MM.1S (cell line): ENCODE results near the gene SUSD3.
"Not testable (repeated sequence)": the region's sequence is repeated elsewhere in the genome, so short reads cannot be mapped to it uniquely, and the experiment has no call there.

Experiments
- DNase-seq: peaks from one replicate; pipeline ENCODE4 v3.0.0-alpha.2; 2015
- H2AFZ ChIP-seq: fragments of 300-600 bp; sonication (generic); 2 replicates; pipeline ENCODE4 v1.6.0; 2016; ENCODE audit warnings: antibody characterized with exemption, low read length
- H3F3A ChIP-seq: fragments of 300-600 bp; sonication (generic); 2 replicates; pipeline ENCODE4 v1.6.1; 2016; ENCODE audit warnings: mild to moderate bottlenecking, antibody characterized with exemption, low read length, moderate library complexity, mixed read lengths; ENCODE audit not compliant: insufficient read depth
- H3K27ac ChIP-seq: fragments of 300-600 bp; sonication (generic); 2 replicates; pipeline ENCODE4 v1.5.1; 2016; ENCODE audit warnings: mild to moderate bottlenecking, low read length
- H3K27me3 ChIP-seq: fragments of 300-600 bp; sonication (generic); replicated peaks from 2 replicates; pipeline ENCODE4 v1.6.0; 2016; ENCODE audit warnings: low read length; ENCODE audit not compliant: insufficient read depth
- H3K36me3 ChIP-seq: fragments of 300-600 bp; sonication (generic); replicated peaks from 2 replicates; pipeline ENCODE4 v1.6.1; 2016; ENCODE audit warnings: mild to moderate bottlenecking, low read length, mixed read lengths; ENCODE audit not compliant: insufficient read depth
- H3K4me1 ChIP-seq: fragments of 300-600 bp; sonication (generic); 2 replicates; pipeline ENCODE4 v1.6.1; 2016; ENCODE audit warnings: low read length, mixed read lengths
- H3K4me2 ChIP-seq: fragments of 300-600 bp; sonication (generic); 2 replicates; pipeline ENCODE4 v1.6.0; 2016; ENCODE audit warnings: low read depth, low read length
- H3K4me3 ChIP-seq: fragments of 300-600 bp; sonication (generic); 2 replicates; pipeline ENCODE4 v1.5.1; 2016; ENCODE audit warnings: low read length, mixed read lengths
- H3K79me2 ChIP-seq: fragments of 300-600 bp; sonication (generic); 2 replicates; pipeline ENCODE4 v1.6.1; 2016; ENCODE audit warnings: mixed run types, low read length, mixed read lengths
- H3K9ac ChIP-seq: fragments of 300-600 bp; sonication (generic); 2 replicates; pipeline ENCODE4 v1.6.1; 2016; ENCODE audit warnings: low read length, mixed read lengths
- H3K9me2 ChIP-seq: fragments of 300-600 bp; sonication (generic); replicated peaks from 2 replicates; pipeline ENCODE4 v1.6.1; 2016; ENCODE audit warnings: mild to moderate bottlenecking, low read length, mixed read lengths; ENCODE audit not compliant: insufficient read depth
- H3K9me3 ChIP-seq: fragments of 300-600 bp; sonication (generic); replicated peaks from 2 replicates; pipeline ENCODE4 v1.6.1; 2016; ENCODE audit warnings: mild to moderate bottlenecking, low read length, mixed read lengths; ENCODE audit not compliant: insufficient read depth
- H4K20me1 ChIP-seq: fragments of 300-600 bp; sonication (generic); 2 replicates; pipeline ENCODE4 v1.6.1; 2016; ENCODE audit warnings: mild to moderate bottlenecking, low read length, moderate library complexity, mixed read lengths; ENCODE audit not compliant: insufficient read depth
- EZH2 ChIP-seq: fragments of 300-600 bp; sonication (generic); optimal IDR thresholded peaks from 2 replicates; pipeline ENCODE3; 2017; ENCODE audit warnings: low read depth, mild to moderate bottlenecking, antibody characterized with exemption, low read length, mixed read lengths
- EZH2phosphoT487 ChIP-seq: fragments of 300-600 bp; sonication (generic); IDR thresholded peaks from 2 replicates; pipeline ENCODE4 v1.6.1; 2018; ENCODE audit warnings: antibody characterized with exemption, low read length
- TF ChIP-seq, protein P1 (sequence below): fragments of 300-600 bp; sonication (generic); IDR thresholded peaks from 2 replicates; pipeline ENCODE4 v1.5.1; 2016; ENCODE audit warnings: antibody characterized with exemption, low read length, mixed read lengths

The SUSD3 gene

DNA sequence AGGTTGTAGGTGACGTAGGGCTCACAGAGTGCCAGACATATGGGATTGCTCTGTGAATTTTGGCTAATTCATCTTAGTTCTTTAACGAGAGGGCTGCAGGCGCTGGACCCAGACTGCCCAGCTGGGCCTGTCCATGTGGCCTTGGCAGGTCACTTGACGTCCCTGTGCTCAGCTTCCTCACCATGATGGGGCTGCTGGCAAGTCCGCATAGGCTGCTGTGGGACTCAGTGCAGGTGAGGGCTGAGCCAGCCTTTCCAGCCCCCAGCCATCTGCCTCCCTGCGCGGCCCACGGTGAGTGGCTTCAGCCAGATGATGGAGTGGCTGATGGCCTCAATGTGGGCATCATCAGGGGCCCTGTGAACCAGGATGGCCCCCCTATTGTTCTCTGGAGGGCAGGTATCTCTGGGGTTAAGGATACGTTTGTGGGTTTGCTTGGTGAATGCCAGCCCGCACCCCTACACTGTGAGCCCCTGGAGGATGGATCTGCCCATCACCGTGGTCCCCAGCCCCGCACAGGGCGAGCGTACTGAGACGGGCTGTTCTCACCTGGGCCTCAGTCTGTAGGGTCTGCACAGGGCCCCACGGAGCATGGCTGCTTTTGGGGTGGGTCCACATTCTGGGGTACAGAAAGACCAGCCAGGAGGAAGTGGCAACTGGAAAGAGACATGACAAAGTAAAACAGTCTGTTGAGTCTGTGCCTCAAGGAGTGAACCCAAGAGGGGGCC lies 41.2 kb downstream of the SUSD3 start:
- H3K4me1 ChIP-seq: peaks cover 13% of the 10 kb centered on the region
- peaks cover 5% of the 10 kb centered on the region for H3F3A ChIP-seq
- no peak for TF ChIP-seq EZH2phosphoT487
- TF ChIP-seq, protein P1, sequence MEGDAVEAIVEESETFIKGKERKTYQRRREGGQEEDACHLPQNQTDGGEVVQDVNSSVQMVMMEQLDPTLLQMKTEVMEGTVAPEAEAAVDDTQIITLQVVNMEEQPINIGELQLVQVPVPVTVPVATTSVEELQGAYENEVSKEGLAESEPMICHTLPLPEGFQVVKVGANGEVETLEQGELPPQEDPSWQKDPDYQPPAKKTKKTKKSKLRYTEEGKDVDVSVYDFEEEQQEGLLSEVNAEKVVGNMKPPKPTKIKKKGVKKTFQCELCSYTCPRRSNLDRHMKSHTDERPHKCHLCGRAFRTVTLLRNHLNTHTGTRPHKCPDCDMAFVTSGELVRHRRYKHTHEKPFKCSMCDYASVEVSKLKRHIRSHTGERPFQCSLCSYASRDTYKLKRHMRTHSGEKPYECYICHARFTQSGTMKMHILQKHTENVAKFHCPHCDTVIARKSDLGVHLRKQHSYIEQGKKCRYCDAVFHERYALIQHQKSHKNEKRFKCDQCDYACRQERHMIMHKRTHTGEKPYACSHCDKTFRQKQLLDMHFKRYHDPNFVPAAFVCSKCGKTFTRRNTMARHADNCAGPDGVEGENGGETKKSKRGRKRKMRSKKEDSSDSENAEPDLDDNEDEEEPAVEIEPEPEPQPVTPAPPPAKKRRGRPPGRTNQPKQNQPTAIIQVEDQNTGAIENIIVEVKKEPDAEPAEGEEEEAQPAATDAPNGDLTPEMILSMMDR: no peak
- TF ChIP-seq EZH2: no peak
- DNase-seq: no peak
- H3K79me2 ChIP-seq: peaks cover 82% of the 10 kb centered on the region
- H3K27me3 ChIP-seq: no peaks in the 10 kb centered on the region
- no peaks in the 10 kb centered on the region for H4K20me1 ChIP-seq
- H3K9me2 ChIP-seq: no peaks in the 10 kb centered on the region
- H3K9me3 ChIP-seq: no peaks in the 10 kb centered on the region
- H3K27ac ChIP-seq: no peak overlapping the region
- H3K4me2 ChIP-seq: no peak overlapping the region
- no peak overlapping the region for H2AFZ ChIP-seq
- H3K9ac ChIP-seq: no peak overlapping the region
- H3K4me3 ChIP-seq: no peak overlapping the region
- H3K36me3 ChIP-seq: no peaks in the 10 kb centered on the region

DNA sequence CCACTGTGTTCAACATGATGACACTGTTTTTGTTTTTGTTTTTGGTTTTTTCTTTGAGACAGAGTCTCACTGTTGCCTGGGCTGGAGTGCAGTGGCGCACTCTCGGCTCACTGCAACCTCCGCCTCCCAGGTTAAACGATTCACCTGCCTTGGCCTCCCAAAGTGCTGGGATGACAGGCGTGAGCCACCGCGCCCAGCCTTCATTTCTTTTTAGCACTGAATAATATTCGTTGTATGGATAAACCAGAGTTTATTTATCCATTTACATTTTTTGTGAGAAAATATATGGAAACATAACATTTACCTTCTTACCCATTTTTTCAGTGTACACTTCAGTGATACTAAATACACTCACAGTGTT lies 41.8 kb downstream of the SUSD3 start:
- no peak overlapping the region for H3K4me2 ChIP-seq
- H3K4me1 ChIP-seq: peaks cover 8% of the 10 kb centered on the region; the same call in 1 of the 2 replicates
- no peak overlapping the region for H2AFZ ChIP-seq
- no peaks in the 10 kb centered on the region for H3K9me2 ChIP-seq
- no peaks in the 10 kb centered on the region for H3K9me3 ChIP-seq
- H3K27ac ChIP-seq: no peak overlapping the region
- no peak for DNase-seq
- H3K36me3 ChIP-seq: no peaks in the 10 kb centered on the region
- H3K4me3 ChIP-seq: no peak overlapping the region
- no peaks in the 10 kb centered on the region for H3F3A ChIP-seq
- no peak for TF ChIP-seq EZH2phosphoT487
- TF ChIP-seq EZH2: no peak
- TF ChIP-seq, protein P1: no peak
- H3K27me3 ChIP-seq: no peaks in the 10 kb centered on the region
- peaks cover 88% of the 10 kb centered on the region for H3K79me2 ChIP-seq
- H3K9ac ChIP-seq: no peak overlapping the region
- no peaks in the 10 kb centered on the region for H4K20me1 ChIP-seq

DNA sequence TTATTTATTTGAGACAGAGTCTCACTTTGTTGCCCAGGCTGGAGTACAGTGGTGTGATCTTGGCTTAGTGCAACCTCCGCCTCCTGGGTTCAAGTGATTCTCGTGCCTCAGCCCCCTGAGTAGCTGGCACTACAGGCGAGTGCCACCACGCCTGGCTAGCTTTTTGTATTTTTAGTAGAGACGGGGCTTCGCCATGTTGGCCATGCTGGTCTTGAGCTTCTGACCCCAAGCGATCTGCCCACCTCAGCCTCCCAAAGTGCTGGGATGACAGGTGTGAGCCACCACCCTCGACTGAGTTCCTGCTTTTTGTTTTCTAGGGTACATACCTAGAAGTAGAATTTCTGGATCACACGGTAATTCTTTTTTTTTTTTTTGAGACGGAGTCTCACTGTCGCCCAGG lies 42.6 kb downstream of the SUSD3 start:
- H3K9me2 ChIP-seq, H3K9ac ChIP-seq, H3K27me3 ChIP-seq, H2AFZ ChIP-seq, H3K9me3 ChIP-seq, H3K4me2 ChIP-seq, H3K4me3 ChIP-seq, H3K27ac ChIP-seq, H3K36me3 ChIP-seq, H4K20me1 ChIP-seq, H3K4me1 ChIP-seq, H3F3A ChIP-seq, DNase-seq: not testable (repeated sequence)
- H3K79me2 ChIP-seq: peaks cover 92% of the 10 kb centered on the region

DNA sequence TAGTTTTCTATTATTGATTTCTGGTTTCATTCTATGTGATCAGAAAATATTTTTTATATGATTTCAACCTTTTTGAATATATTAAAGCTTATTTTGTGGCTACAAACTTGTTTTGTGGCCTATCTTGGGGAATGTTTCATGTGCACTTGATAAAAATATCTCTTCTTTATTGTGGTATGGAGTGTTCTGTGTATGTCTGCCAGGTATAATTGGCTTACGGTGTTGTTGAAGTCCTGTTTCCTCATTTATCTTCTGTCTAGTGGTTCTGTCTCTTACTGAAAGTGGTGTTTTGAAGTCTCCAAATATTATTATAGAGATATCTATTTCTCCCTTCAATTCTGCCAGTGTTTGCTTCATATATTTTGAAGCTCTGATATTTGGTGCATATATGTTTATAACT lies 47.1 kb downstream of the SUSD3 start:
- no peak overlapping the region for H2AFZ ChIP-seq
- no peaks in the 10 kb centered on the region for H3K9me2 ChIP-seq
- no peaks in the 10 kb centered on the region for H3F3A ChIP-seq
- TF ChIP-seq, protein P1: no peak
- TF ChIP-seq EZH2 (no peak), EZH2phosphoT487 (no peak)
- no peak overlapping the region for H3K4me2 ChIP-seq
- H3K9ac ChIP-seq: no peak overlapping the region
- no peak overlapping the region for H3K4me3 ChIP-seq
- no peaks in the 10 kb centered on the region for H3K36me3 ChIP-seq
- no peaks in the 10 kb centered on the region for H3K9me3 ChIP-seq
- no peaks in the 10 kb centered on the region for H4K20me1 ChIP-seq
- no peak for DNase-seq
- H3K27me3 ChIP-seq: no peaks in the 10 kb centered on the region
- H3K27ac ChIP-seq: no peak overlapping the region
- no peaks in the 10 kb centered on the region; the same call in 1 of the 2 replicates for H3K4me1 ChIP-seq
- peaks cover 61% of the 10 kb centered on the region for H3K79me2 ChIP-seq
